HG03108 (cell line): Measurements from ENCODE around the gene ARMH4.

Experiments
- ATAC-seq: cut with Tn5 transposase; IDR thresholded peaks from one replicate; pipeline ENCODE4 v1.9.1; 2021; ENCODE audit warnings: moderate library complexity; ENCODE audit not compliant: unreplicated experiment

Gene ARMH4

GRCh38 chr14:58106446-58106845 lies 45.6 kb downstream of the ARMH4 start:
- ATAC-seq = no peak

DNA sequence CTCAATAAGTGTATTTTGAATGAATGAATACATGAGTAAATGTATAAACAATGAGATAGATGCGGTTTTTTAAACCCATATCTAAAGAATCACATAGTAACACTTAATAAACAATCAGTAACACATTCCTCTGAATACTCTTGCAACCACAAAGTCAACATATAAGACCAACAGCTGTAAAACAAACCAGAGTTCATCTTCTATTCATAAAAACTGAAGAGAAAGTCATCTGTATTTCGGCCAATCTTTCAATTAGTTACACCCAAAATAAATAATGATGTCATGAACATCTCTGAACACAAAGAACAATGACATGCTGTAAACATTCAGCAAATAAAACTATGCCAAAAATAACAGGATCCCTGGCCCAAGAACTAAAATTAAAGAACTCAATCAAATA lies 47.2 kb downstream of the ARMH4 start:
- ATAC-seq = no peak

- no peak for ATAC-seq
Observed at GRCh38 chr14:58100735-58101368, 51.2 kb downstream of the ARMH4 start.

GRCh38 chr14:58099682-58100081 lies 52.3 kb downstream of the ARMH4 start:
- ATAC-seq = no peak

DNA sequence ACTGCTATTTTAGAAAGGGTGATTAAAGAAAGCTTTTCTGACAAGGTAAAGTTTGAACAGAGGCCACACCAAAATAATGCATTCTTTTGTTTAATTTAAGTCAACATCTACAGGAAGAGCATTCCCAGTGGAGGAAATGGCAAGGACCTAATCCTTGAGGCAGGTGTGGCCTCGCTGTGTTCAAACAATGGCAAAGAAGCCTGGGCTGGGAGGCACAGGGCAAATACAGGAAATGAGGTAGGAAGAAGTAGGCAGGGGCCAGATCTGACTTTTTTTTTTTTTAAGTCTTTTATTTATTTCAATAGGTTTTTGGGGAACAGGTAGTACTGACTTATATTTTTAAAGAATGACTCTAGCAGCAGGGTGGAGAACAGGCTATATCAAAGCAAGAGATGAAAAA lies 53.5 kb downstream of the ARMH4 start:
- no peak for ATAC-seq

GRCh38 chr14:58096731-58097130 lies 55.3 kb downstream of the ARMH4 start:
- ATAC-seq = no peak

DNA sequence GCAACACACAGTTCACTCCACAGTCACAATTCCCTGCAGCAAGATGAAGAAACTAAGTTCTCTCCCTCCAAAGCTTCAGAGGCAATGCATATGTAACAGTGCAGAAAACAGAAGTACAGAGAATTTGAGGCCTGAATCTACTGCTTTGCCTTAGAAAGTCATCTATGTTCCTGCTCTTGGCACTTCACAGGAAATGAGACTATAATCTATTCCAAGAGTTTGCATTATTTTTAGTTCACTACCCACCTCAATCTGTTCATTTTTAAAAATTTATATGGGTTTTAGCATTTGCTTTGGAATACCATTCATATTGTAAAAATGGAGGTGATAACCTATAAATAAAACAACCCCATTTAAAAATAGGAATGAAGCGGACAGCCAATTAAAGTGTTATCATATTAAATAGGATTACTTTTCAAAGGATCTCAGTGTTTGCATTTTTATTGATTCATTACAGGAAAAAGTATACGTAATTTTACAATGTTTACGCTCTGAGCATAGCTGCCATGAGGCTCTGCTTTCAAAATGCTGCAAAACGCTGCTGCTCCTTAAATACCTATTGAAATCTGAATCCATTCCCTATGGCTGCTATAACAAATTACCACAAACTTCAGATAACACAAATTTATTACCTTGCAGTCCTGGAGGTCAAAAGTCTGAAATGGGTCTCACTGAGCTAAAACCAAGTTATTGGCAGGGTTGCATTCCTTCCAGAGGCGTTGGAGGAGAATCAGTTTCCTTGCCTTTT lies 60.0 kb downstream of the ARMH4 start:
- ATAC-seq = no peak

DNA sequence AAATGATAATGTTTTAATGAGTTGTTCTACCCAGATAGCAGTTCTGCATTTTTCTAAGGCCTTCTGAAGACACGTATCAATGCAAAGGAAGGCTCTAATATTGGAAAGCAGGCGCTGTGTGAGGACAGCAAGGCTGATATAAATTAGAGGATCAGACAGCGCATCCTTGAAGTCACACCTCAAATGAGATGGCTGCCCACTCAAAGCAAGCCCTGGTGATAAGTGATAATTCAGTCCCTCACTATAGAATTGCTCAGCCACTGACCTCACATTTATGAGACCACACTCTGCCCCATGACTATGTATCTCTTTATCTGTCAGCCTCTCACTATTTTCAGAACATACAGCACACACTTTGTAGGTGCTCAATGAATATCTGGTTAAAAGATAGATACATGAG lies 62.4 kb downstream of the ARMH4 start:
- ATAC-seq = no peak

DNA sequence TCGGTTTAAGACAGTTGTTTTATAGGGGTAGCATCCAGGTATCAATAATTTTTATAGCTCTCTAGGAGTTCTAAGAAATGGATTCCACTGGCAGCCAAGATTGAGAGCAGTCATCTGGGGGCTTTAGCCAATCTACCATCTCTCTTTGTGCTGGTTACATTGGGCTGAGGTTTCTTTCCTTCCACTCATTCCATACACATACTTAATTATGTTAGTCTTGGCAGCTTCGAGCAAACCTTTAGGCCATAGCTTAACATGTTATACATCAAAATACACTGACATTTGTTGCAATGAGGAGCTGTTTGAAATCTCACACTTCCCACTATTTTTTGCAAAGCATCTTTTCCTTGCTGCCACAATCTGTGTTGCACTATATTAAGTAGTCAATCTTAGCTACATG lies 63.1 kb downstream of the ARMH4 start:
- no peak for ATAC-seq

- ATAC-seq = no peak
Observed at GRCh38 chr14:58085877-58086276, 66.1 kb downstream of the ARMH4 start.

- ATAC-seq = no peak
Observed at GRCh38 chr14:58082491-58083098, 69.4 kb downstream of the ARMH4 start.

DNA sequence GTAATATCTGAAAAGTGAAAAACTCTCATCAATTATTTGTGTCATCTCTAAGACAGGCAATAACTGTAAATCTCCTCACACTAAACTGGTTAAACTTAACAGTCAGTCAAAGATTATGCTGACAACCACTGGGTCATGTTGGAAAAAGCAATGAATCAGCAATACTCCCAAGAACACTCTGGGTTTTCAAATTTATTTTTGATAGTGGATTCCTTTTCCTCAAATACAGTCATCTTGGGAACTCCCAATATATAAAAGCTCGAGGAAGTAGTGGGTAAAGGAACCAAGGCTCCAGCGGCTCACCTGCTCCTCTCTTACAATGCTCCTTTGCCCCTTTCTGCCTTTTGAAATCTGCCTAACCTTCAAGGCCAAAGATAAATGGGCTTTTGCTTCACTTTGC lies 70.0 kb downstream of the ARMH4 start:
- no peak for ATAC-seq

DNA sequence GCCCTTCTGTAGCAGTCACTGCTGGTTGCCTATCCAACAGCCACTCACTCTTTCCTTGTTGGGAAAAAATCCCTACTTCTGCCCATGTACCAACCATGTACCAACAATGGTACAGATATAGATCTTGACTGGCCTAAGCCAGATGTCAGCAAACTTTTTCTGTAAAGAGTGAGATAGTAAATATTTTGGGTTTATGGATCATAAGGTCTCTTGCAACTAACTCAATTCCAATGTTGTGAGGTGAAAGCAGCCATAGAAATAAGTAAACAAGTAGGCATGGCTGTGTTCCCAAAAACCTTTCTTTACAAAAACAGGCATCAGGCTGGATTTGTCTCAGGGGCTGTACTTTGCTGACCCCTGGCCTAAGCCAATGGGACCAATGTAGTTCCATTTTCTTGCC lies 73.5 kb downstream of the ARMH4 start:
- ATAC-seq = no peak

DNA sequence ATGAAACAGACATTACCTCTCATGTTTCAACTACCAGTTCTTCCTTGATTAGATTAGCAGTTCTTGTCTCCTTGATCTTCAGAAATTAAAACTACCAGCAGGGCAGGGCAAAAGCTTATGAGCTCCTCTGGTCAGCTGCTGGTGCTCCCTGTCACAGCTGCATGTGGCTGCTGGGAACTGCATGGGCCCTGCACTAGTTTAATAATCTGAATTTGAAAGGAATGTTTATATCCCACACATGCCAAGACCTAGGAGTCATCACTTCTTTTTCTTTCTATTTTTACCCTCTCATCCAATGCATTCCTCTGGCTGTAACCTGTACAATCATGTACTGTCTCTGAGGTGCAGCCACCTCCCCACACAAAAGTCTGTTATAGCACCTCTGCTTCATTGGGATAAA lies 73.9 kb downstream of the ARMH4 start:
- ATAC-seq = no peak

- ATAC-seq = no peak
Observed at GRCh38 chr14:58077621-58078020, 74.4 kb downstream of the ARMH4 start.

GRCh38 chr14:58073516-58073915 lies 78.5 kb downstream of the ARMH4 start:
- no peak for ATAC-seq

DNA sequence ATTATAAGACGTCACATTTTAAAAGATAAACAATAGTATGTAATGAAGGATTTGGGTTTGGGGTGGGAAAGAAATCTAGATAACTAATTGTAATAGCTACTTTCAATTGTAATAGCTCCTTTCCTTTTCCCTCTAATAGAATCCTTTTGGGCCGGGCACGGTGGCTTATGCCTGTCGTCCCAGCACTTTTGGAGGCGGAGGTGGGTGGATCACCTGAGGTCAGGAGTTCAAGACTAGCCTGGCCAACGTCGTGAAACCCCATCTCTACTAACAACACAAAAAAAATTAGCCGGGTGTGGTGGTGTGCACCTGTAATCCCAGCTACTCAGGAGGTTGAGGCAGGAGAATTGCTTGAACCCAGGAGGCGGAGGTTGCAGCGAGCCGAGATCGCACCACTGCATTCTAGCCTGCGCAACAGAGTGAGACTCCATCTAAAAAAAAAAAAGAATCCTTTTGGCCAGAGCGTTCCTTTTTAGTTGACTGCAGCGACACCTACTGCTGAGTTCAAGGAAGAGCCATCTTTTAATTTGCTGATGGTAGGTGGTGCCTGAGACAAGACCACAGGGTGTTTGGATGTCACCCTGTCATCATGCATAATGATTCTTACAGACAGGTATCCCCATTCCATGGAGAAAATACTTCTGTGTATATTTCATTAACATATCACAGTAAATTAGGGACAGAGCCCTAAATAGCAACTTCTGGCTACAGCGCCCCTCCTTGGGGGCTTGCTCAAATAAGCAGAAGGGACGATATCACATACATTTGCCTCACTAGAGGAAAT lies 79.5 kb downstream of the ARMH4 start:
- peak; percentile 52 for ATAC-seq

GRCh38 chr14:58071341-58071740 lies 80.7 kb downstream of the ARMH4 start:
- ATAC-seq = no peak

DNA sequence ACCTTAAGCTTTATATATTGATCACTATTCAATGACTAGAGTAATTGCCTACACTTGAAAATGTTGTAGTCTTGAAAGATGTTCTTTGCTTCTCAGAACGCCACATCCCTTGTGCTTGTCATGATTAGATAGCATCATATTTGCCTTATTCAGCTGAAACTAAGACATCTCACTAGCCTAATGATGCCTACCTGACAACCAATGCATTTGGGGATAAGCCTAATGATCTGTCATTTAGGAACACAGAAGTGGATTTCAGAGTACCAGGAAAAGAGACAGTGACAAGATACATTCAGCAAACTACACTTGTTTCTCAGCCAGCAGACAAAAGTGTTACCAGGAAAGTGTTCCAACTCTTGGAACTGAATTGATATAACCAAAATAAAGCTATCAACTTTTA lies 83.7 kb downstream of the ARMH4 start:
- no peak for ATAC-seq

- no peak for ATAC-seq
Observed at GRCh38 chr14:58066115-58066514, 85.9 kb downstream of the ARMH4 start.

GRCh38 chr14:58061581-58061980 lies 90.4 kb downstream of the ARMH4 start:
- ATAC-seq = no peak

DNA sequence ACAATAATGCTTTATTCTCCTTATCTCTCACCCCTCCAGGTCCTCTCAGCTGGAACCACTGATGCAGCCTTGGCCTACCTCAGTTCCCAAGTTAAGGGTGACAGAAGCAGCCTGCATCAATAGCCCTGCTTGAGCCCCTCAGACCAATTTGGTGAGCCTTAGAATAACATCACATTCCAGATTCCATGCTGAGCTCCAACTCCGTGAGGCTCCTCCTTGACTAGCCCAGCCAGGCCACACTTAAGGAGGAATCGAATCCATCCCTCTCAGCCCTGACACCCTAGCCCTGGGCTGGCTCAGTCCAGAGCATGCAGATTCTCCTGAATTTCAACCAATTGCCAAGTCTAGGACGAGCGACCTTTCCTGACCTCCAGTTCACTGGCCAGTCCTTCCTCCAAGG lies 91.1 kb downstream of the ARMH4 start:
- ATAC-seq = no peak
